ENCODE data around the gene TSEN54.

TSEN54 gene

GRCh38 chr17:75539967-75540729 is 23.8 kb downstream of the TSEN54 start:
- no peaks in the 10 kb centered on the region for H3K36me3 ChIP-seq (ENCODE audit: control insufficient read depth, insufficient read depth, low read length)
- no peaks in the 10 kb centered on the region for H3K9me3 ChIP-seq (ENCODE audit: control insufficient read depth, low read length)
- H3K27ac ChIP-seq = no peak overlapping the region
- H3K4me1 ChIP-seq = peaks cover 13% of the 10 kb centered on the region
- no peak for TF ChIP-seq CTCF (IDR thresholded peaks at IDR 0.05)
- H2AFZ ChIP-seq = peak overlapping the region; percentile 66
- H3K9ac ChIP-seq = no peak overlapping the region
- H3K4me2 ChIP-seq (ENCODE audit: low read length) = peak overlapping the region; percentile 45
- peaks cover 15% of the 10 kb centered on the region for H3K79me2 ChIP-seq
- H3K27me3 ChIP-seq (ENCODE audit: control insufficient read depth, insufficient read depth, low read length) = no peaks in the 10 kb centered on the region
- no peak overlapping the region for H3K4me3 ChIP-seq (ENCODE audit: low read depth, low read length)

- Histone ChIP-seq H3K9ac (no peak overlapping the region), H3K4me1 (peaks cover 13% of the 10 kb centered on the region), H3K4me2 (ENCODE audit: low read length) (peak overlapping the region; percentile 45), H2AFZ (no peak overlapping the region), H3K27me3 (ENCODE audit: control insufficient read depth, insufficient read depth, low read length) (no peaks in the 10 kb centered on the region), H3K27ac (no peak overlapping the region), H3K4me3 (ENCODE audit: low read depth, low read length) (no peak overlapping the region), H3K79me2 (peaks cover 15% of the 10 kb centered on the region), H3K36me3 (ENCODE audit: control insufficient read depth, insufficient read depth, low read length) (no peaks in the 10 kb centered on the region), H3K9me3 (ENCODE audit: control insufficient read depth, low read length) (no peaks in the 10 kb centered on the region)
- TF ChIP-seq CTCF (IDR thresholded peaks at IDR 0.05) = no peak
Observed at GRCh38 chr17:75540923-75541503, 24.7 kb downstream of the TSEN54 start.

- H3K27me3 ChIP-seq (ENCODE audit: control insufficient read depth, insufficient read depth, low read length) = no peaks in the 10 kb centered on the region
- no peak overlapping the region for H3K27ac ChIP-seq
- TF ChIP-seq CTCF (IDR thresholded peaks at IDR 0.05) = no peak
- H3K4me3 ChIP-seq (ENCODE audit: low read depth, low read length) = no peak overlapping the region
- no peaks in the 10 kb centered on the region for H3K36me3 ChIP-seq (ENCODE audit: control insufficient read depth, insufficient read depth, low read length)
- no peak overlapping the region for H3K9ac ChIP-seq
- H3K4me1 ChIP-seq = peaks cover 13% of the 10 kb centered on the region
- no peak overlapping the region for H2AFZ ChIP-seq
- H3K79me2 ChIP-seq = peaks cover 12% of the 10 kb centered on the region
- no peaks in the 10 kb centered on the region for H3K9me3 ChIP-seq (ENCODE audit: control insufficient read depth, low read length)
- H3K4me2 ChIP-seq (ENCODE audit: low read length) = no peak overlapping the region
Observed at GRCh38 chr17:75542229-75542628, 25.9 kb downstream of the TSEN54 start.

- H3K4me2 ChIP-seq (ENCODE audit: low read length) = no peak overlapping the region
- peaks cover 13% of the 10 kb centered on the region for H3K4me1 ChIP-seq
- H3K9ac ChIP-seq = no peak overlapping the region
- H3K27me3 ChIP-seq (ENCODE audit: control insufficient read depth, insufficient read depth, low read length) = no peaks in the 10 kb centered on the region
- H3K9me3 ChIP-seq (ENCODE audit: control insufficient read depth, low read length) = no peaks in the 10 kb centered on the region
- no peak overlapping the region for H3K4me3 ChIP-seq (ENCODE audit: low read depth, low read length)
- no peaks in the 10 kb centered on the region for H3K36me3 ChIP-seq (ENCODE audit: control insufficient read depth, insufficient read depth, low read length)
- no peak overlapping the region for H2AFZ ChIP-seq
- H3K27ac ChIP-seq = no peak overlapping the region
- H3K79me2 ChIP-seq = peaks cover 10% of the 10 kb centered on the region
- TF ChIP-seq CTCF (IDR thresholded peaks at IDR 0.05) = no peak
Observed at GRCh38 chr17:75542728-75543336, 26.5 kb downstream of the TSEN54 start.
